K562 (cell line): ENCODE measurements around the gene SLC14A1. TPM values are rescaled to one million over a fixed set of nuclear protein-coding genes. Genes with fewer than 3 reads are reported as not detected.

Experiments
- ADNP ChIP-seq: fragments of 200-800 bp; sonication (Bioruptor generic); IDR thresholded peaks from 2 replicates; pipeline ENCODE4 v1.6.1; 2016; ENCODE audit warnings: missing genetic modification characterization, missing compliant biosample characterization
- ARID1B ChIP-seq: fragments of 450-650 bp; IDR thresholded peaks from 2 replicates; pipeline ENCODE4 v1.6.1; 2016; ENCODE audit warnings: antibody characterized with exemption, mild to moderate bottlenecking, inconsistent platforms
- CBX2 ChIP-seq: fragments of 200-600 bp; sonication (generic); IDR thresholded peaks from one replicate; pipeline ENCODE4 v1.6.1; 2012; ENCODE audit warnings: mild to moderate bottlenecking, low read length, inconsistent platforms; ENCODE audit not compliant: insufficient read depth, poor library complexity, severe bottlenecking
- CEBPB ChIP-seq: fragments of 450-650 bp; IDR thresholded peaks from 2 replicates; pipeline ENCODE4 v1.6.1; 2016; ENCODE audit warnings: missing genetic modification characterization, missing compliant biosample characterization
- CHD2 ChIP-seq: IDR thresholded peaks from 2 replicates; pipeline ENCODE4 v1.6.1; 2011; ENCODE audit warnings: low read depth, low read length
- DEAF1 ChIP-seq: fragments of 450-650 bp; formaldehyde crosslinking; IDR thresholded peaks from 2 replicates; pipeline ENCODE4 v1.4.0; 2020; ENCODE audit warnings: mild to moderate bottlenecking, moderate library complexity
- FOXP1 ChIP-seq: sonication (generic); formaldehyde crosslinking; IDR thresholded peaks from 2 replicates; pipeline ENCODE4 v1.8.0; 2022; ENCODE audit warnings: mild to moderate bottlenecking, missing genetic modification reagents
- JUND ChIP-seq, 2 experiments: IDR thresholded peaks; 2 replicates in 1 of 2; 3 replicates in 1 of 2; pipeline ENCODE4 v1.6.1; 2011; ENCODE audit warnings: borderline replicate concordance in 2 of 2, low read depth in 2 of 2, low read length in 2 of 2, improper control_type of control experiment in 1 of 2, missing biosample characterization in 1 of 2, missing genetic modification characterization in 1 of 2, missing genetic modification reagents in 1 of 2
- NCOR1 ChIP-seq: fragments of 450-650 bp; IDR thresholded peaks from 2 replicates; pipeline ENCODE4 v1.6.1; 2016; ENCODE audit warnings: mild to moderate bottlenecking, moderate library complexity
- NFYB ChIP-seq: IDR thresholded peaks from 2 replicates; pipeline ENCODE4 v1.6.1; 2011; ENCODE audit warnings: mild to moderate bottlenecking, moderate library complexity; ENCODE audit not compliant: insufficient read length; ENCODE audit errors: extremely low read depth
- RNF219 ChIP-seq: fragments of 250-450 bp; sonication (Bioruptor Pico); IDR thresholded peaks from 2 replicates; pipeline ENCODE4 v1.5.0; 2022; ENCODE audit warnings: mild to moderate bottlenecking
- SP2 ChIP-seq: IDR thresholded peaks from 2 replicates; pipeline ENCODE4 v1.6.1; 2011; ENCODE audit warnings: mild to moderate bottlenecking, low read depth, low read length, moderate library complexity; ENCODE audit not compliant: poor library complexity, severe bottlenecking; ENCODE audit errors: extremely low read depth
- SRF ChIP-seq, 2 experiments: fragments of 250-450, 450-650 bp in 1 of 2; sonication (Bioruptor Pico) in 1 of 2; sonication (generic) in 1 of 2; formaldehyde crosslinking; IDR thresholded peaks; 2 replicates each; pipeline versions ENCODE4 v1.5.0 to v1.5.1; 2020 to 2022; ENCODE audit warnings: mild to moderate bottlenecking in 1 of 2, missing genetic modification reagents in 1 of 2
- TCF7L2 ChIP-seq: fragments of 150-350 bp; IDR thresholded peaks from 2 replicates; pipeline ENCODE4 v1.6.1; 2016; ENCODE audit warnings: low read depth, mild to moderate bottlenecking, low read length, moderate library complexity
- ZNF311 ChIP-seq: fragments of 250-450 bp; sonication (Bioruptor Pico); IDR thresholded peaks from 2 replicates; pipeline ENCODE4 v1.4.0; 2020; ENCODE audit warnings: mild to moderate bottlenecking, moderate library complexity
- ZNF717 ChIP-seq: fragments of 250-450 bp; sonication (Bioruptor Pico); IDR thresholded peaks from 2 replicates; pipeline ENCODE4 v1.5.0; 2021
- polyA plus RNA-seq, 8 experiments: library from polyadenylated mRNA; depleted of rRNA in 4 of 8; stranded (reverse) in 5 of 8; unstranded in 3 of 8; fragments of >200 nt; fragmentation: Nextera tagmentation in 2 of 8; fragmentation: Illumina TruSeq in 1 of 8; extraction: Ambion mirVana in 2 of 8; extraction: Trizol in 1 of 8; gene quantifications; 2 replicates each; pipeline versions ENCODE4 v1.2.1 to v1.2.3, GENCODE V29; 2011 to 2014; ENCODE audit warnings: inconsistent platforms in 1 of 8, missing spikeins in 1 of 8
- total RNA-seq, 7 experiments: library from RNA; depleted of rRNA in 6 of 7; stranded (reverse); fragments of >200 nt in 6 of 7; fragmentation: Illumina TruSeq in 2 of 7; extraction: Trizol in 2 of 7; gene quantifications; 2 replicates each; pipeline versions ENCODE4 v1.2.1 to v1.2.3, GENCODE V29; 2011 to 2021; ENCODE audit warnings: low replicate concordance in 1 of 7
- TF ChIP-seq, protein P1 (sequence below): sonication (generic); formaldehyde crosslinking; IDR thresholded peaks from 2 replicates; pipeline ENCODE4 v1.8.1; 2023; ENCODE audit warnings: missing genetic modification reagents, mild to moderate bottlenecking, borderline replicate concordance
- TF ChIP-seq, protein P2 (sequence below): sonication (generic); IDR thresholded peaks from 2 replicates; pipeline ENCODE4 v1.6.1; 2016

The SLC14A1 gene
- total and polyA plus RNA-seq, 9 of the 15 experiments (the other 6 are each of a cell fraction or from before 2014, with no cell fraction given) = 0.14 to 0.40 (median 0.20) TPM; not detected in 6

DNA sequence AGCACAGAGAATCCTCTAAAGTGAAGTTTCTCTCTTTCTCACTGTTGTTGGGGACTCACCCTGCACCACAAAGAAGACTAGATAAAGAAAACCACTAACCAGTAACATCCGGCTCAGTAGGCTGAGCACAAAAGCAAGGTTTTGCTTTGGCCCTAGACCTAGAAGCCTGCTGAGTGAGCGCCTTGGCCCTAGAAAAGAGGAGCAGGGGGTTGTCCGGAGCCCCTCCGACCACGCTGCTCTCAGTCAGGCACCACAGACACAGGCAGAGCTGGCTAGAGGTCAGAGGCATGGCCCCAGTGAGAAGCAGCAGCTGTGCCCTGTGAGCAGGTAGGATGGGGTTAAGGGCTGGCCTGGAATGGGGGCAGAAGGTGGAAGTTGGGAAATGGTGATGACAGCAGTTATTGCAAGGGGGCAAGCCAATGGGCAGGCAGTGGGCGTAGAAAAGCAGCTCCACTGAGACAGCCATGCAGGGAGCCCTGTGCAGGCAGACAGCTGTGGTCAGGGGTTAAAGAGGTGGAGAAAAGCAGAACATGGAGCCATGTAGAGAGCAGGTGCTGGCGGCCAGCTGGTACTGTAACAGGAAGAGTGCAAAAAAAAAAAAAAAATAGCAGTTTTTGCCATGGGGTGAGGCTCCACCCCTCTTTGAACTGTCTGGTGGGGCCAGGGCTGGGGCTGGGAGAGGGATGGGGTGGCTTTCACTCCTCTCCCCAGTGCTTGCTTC, 36.9 kb upstream of the SLC14A1 start (continued):
- TF ChIP-seq JUND (IDR thresholded peaks at IDR 0.05; ENCODE audit: borderline replicate concordance, low read depth, low read length) (no peak), JUND (tag; IDR thresholded peaks at IDR 0.05; ENCODE audit: borderline replicate concordance, low read depth, low read length) (no peak; the same call in 2 of the 3 replicates), ZNF717 (CRISPR knock-in tag) (no peak), DEAF1 (CRISPR knock-in tag) (no peak), SP2 (no peak), FOXP1 (CRISPR knock-in tag) (no peak), CBX2 (no peak), NFYB (peak; percentile 3), ARID1B (peak; percentile 77), RNF219 (no peak), NCOR1 (peak; percentile 52), ADNP (no peak), SRF (CRISPR knock-in tag; IDR thresholded peaks at IDR 0.05) (no peak), TCF7L2 (no peak), ZNF311 (no peak), CEBPB (tag) (no peak), CHD2 (no peak)
- TF ChIP-seq, protein P1, sequence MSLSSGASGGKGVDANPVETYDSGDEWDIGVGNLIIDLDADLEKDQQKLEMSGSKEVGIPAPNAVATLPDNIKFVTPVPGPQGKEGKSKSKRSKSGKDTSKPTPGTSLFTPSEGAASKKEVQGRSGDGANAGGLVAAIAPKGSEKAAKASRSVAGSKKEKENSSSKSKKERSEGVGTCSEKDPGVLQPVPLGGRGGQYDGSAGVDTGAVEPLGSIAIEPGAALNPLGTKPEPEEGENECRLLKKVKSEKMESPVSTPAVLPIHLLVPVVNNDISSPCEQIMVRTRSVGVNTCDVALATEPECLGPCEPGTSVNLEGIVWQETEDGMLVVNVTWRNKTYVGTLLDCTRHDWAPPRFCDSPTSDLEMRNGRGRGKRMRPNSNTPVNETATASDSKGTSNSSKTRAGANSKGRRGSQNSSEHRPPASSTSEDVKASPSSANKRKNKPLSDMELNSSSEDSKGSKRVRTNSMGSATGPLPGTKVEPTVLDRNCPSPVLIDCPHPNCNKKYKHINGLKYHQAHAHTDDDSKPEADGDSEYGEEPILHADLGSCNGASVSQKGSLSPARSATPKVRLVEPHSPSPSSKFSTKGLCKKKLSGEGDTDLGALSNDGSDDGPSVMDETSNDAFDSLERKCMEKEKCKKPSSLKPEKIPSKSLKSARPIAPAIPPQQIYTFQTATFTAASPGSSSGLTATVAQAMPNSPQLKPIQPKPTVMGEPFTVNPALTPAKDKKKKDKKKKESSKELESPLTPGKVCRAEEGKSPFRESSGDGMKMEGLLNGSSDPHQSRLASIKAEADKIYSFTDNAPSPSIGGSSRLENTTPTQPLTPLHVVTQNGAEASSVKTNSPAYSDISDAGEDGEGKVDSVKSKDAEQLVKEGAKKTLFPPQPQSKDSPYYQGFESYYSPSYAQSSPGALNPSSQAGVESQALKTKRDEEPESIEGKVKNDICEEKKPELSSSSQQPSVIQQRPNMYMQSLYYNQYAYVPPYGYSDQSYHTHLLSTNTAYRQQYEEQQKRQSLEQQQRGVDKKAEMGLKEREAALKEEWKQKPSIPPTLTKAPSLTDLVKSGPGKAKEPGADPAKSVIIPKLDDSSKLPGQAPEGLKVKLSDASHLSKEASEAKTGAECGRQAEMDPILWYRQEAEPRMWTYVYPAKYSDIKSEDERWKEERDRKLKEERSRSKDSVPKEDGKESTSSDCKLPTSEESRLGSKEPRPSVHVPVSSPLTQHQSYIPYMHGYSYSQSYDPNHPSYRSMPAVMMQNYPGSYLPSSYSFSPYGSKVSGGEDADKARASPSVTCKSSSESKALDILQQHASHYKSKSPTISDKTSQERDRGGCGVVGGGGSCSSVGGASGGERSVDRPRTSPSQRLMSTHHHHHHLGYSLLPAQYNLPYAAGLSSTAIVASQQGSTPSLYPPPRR (CRISPR knock-in tag) = no peak
- TF ChIP-seq, protein P2, sequence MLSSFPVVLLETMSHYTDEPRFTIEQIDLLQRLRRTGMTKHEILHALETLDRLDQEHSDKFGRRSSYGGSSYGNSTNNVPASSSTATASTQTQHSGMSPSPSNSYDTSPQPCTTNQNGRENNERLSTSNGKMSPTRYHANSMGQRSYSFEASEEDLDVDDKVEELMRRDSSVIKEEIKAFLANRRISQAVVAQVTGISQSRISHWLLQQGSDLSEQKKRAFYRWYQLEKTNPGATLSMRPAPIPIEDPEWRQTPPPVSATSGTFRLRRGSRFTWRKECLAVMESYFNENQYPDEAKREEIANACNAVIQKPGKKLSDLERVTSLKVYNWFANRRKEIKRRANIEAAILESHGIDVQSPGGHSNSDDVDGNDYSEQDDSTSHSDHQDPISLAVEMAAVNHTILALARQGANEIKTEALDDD = peak; percentile 95
